Measurements from ENCODE around the gene TP53BP1.

The TP53BP1 gene

DNA sequence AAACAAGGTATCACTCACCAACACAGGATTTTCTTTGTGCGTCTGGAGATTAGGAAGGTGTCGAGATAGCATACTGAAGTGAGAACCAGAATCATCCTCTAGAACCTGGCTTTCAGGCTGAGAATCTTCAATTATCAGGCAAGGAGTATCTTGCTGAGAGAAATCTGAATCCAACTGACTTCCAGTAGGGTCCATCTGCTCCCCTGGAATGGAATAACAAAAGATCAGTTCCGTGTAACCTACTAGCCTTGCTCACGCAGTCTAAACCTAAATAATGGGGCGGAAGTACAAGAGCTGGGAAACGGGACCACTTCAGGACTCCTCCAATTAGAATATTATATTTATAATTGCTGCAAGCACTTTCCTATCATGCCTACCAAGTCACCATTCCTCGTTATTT is 690 bp downstream of the TP53BP1 start:
- DNase-seq (ENCODE audit: low spot score): no peak
- H3K27ac ChIP-seq (ENCODE audit: poor library complexity, severe bottlenecking): peak overlapping the region; percentile 10
- no peaks in the 10 kb centered on the region for H3K9me3 ChIP-seq (ENCODE audit: severe bottlenecking)
- no peaks in the 10 kb centered on the region for H3K27me3 ChIP-seq (ENCODE audit: insufficient read depth, poor library complexity, severe bottlenecking)
- peaks cover 44% of the 10 kb centered on the region for H3K36me3 ChIP-seq (ENCODE audit: low read depth)
- TF ChIP-seq, protein P1, sequence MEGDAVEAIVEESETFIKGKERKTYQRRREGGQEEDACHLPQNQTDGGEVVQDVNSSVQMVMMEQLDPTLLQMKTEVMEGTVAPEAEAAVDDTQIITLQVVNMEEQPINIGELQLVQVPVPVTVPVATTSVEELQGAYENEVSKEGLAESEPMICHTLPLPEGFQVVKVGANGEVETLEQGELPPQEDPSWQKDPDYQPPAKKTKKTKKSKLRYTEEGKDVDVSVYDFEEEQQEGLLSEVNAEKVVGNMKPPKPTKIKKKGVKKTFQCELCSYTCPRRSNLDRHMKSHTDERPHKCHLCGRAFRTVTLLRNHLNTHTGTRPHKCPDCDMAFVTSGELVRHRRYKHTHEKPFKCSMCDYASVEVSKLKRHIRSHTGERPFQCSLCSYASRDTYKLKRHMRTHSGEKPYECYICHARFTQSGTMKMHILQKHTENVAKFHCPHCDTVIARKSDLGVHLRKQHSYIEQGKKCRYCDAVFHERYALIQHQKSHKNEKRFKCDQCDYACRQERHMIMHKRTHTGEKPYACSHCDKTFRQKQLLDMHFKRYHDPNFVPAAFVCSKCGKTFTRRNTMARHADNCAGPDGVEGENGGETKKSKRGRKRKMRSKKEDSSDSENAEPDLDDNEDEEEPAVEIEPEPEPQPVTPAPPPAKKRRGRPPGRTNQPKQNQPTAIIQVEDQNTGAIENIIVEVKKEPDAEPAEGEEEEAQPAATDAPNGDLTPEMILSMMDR (IDR thresholded peaks at IDR 0.05; ENCODE audit: poor library complexity, severe bottlenecking): no peak
- no peak for ATAC-seq (ENCODE audit: low read depth)
- H3K4me3 ChIP-seq (ENCODE audit: severe bottlenecking): peak overlapping the region; percentile 66
- H3K4me1 ChIP-seq (ENCODE audit: insufficient read depth, poor library complexity, severe bottlenecking): no peaks in the 10 kb centered on the region

DNA sequence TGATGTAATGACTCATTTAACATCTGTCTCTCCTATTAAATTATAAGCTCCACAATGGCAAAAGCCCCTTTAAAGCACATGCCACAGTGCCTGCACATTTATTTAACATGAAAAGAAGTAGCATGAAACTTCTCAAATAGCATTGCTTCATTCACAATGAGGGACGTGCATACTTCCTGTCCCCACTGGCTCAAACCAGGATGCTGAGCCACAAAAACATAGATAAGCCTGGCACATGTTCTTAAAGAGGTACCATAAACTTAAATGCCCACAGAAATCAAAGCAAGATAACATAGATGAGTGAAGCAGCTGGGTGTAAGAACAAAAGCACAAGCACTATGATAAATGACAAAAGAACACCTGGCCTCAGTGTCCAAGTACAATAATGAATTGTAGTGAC is 3.8 kb downstream of the TP53BP1 start:
- DNase-seq (ENCODE audit: low spot score) (no peak), ATAC-seq (ENCODE audit: low read depth) (no peak)
- Histone ChIP-seq H3K4me1 (ENCODE audit: insufficient read depth, poor library complexity, severe bottlenecking) (no peaks in the 10 kb centered on the region), H3K36me3 (ENCODE audit: low read depth) (peaks cover 68% of the 10 kb centered on the region), H3K27ac (ENCODE audit: poor library complexity, severe bottlenecking) (no peak overlapping the region), H3K9me3 (ENCODE audit: severe bottlenecking) (no peaks in the 10 kb centered on the region), H3K27me3 (ENCODE audit: insufficient read depth, poor library complexity, severe bottlenecking) (no peaks in the 10 kb centered on the region), H3K4me3 (ENCODE audit: severe bottlenecking) (no peak overlapping the region)
- TF ChIP-seq, protein P1 (IDR thresholded peaks at IDR 0.05; ENCODE audit: poor library complexity, severe bottlenecking): no peak

DNA sequence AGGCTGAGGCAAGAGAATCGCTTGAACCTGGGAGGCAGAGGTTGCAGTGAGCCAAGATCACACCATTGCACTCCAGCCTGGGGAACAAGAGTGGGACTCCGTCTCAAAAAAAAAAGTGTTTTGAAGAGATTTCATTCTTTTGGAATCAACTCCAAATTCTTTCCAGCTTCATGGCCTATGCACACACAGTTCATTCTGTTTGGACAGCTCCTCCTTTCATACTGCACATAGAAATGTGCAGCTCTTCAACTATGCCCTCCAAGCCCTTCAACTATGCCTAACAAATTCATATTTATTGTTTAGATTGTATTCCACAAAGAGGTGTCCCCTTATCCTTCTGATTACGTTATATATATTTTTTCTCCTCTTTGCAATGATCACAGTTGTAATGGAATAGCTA is 4.2 kb downstream of the TP53BP1 start:
- H3K27ac ChIP-seq (ENCODE audit: poor library complexity, severe bottlenecking): no peak overlapping the region
- ATAC-seq (ENCODE audit: low read depth): no peak
- no peak overlapping the region for H3K4me3 ChIP-seq (ENCODE audit: severe bottlenecking)
- no peaks in the 10 kb centered on the region for H3K4me1 ChIP-seq (ENCODE audit: insufficient read depth, poor library complexity, severe bottlenecking)
- H3K27me3 ChIP-seq (ENCODE audit: insufficient read depth, poor library complexity, severe bottlenecking): no peaks in the 10 kb centered on the region
- no peak for DNase-seq (ENCODE audit: low spot score)
- TF ChIP-seq, protein P1 (IDR thresholded peaks at IDR 0.05; ENCODE audit: poor library complexity, severe bottlenecking): no peak
- H3K9me3 ChIP-seq (ENCODE audit: severe bottlenecking): no peaks in the 10 kb centered on the region
- peaks cover 72% of the 10 kb centered on the region for H3K36me3 ChIP-seq (ENCODE audit: low read depth)

DNA sequence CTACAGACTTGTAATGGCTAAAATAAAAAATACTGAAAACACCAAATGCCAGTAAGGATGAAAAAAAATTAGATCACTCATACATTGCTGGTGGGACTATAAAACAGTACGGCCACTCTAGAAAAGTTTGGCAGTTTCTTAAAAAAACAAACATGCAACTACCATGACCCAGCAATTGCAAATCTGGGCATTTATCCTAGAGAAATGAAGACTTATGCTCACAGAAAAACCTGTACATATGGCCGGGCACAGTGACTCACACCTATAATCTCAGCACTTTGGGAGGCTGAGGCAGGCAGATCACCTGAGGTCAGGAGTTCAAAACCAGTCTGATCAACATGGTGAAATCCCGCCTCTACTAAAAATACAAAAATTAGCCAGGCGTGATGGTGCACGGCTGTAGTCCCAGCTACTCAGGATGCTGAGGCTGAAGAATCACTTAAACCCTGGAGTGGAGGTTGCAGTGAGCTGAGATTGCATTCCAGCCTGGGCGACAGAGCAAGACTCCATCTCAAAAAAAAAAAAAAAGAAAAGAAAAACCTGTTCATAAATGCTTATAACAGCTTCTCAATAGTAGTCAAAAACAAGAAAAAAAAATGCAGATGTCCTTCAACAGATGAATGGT is 5.6 kb downstream of the TP53BP1 start:
- H3K27me3 ChIP-seq (ENCODE audit: insufficient read depth, poor library complexity, severe bottlenecking): no peaks in the 10 kb centered on the region
- H3K36me3 ChIP-seq (ENCODE audit: low read depth): peaks cover 86% of the 10 kb centered on the region
- TF ChIP-seq, protein P1 (IDR thresholded peaks at IDR 0.05; ENCODE audit: poor library complexity, severe bottlenecking): no peak
- no peak overlapping the region for H3K4me3 ChIP-seq (ENCODE audit: severe bottlenecking)
- no peaks in the 10 kb centered on the region for H3K9me3 ChIP-seq (ENCODE audit: severe bottlenecking)
- DNase-seq (ENCODE audit: low spot score): no peak
- no peak for ATAC-seq (ENCODE audit: low read depth)
- no peak overlapping the region for H3K27ac ChIP-seq (ENCODE audit: poor library complexity, severe bottlenecking)
- H3K4me1 ChIP-seq (ENCODE audit: insufficient read depth, poor library complexity, severe bottlenecking): no peaks in the 10 kb centered on the region

DNA sequence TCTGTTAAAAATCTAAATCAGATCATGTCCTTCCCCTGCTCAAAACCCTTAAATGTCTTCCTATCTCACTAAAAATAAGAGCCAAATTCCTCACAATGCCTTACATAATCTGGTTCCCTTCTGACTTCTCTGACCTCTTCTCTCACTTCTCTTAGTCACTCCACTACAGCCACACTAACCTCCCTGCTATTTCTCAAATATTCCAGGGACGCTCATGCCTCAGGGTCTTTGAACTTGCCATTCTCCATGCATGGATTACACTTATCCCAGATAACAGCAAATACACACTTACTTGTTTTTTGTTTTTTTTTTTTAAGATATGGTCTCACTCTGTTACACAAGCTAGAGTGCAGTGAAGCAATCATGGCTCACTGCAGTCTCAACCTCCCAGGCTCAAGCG is 8.5 kb downstream of the TP53BP1 start:
- no peaks in the 10 kb centered on the region for H3K27me3 ChIP-seq (ENCODE audit: insufficient read depth, poor library complexity, severe bottlenecking)
- no peak overlapping the region for H3K27ac ChIP-seq (ENCODE audit: poor library complexity, severe bottlenecking)
- no peaks in the 10 kb centered on the region for H3K9me3 ChIP-seq (ENCODE audit: severe bottlenecking)
- no peaks in the 10 kb centered on the region for H3K4me1 ChIP-seq (ENCODE audit: insufficient read depth, poor library complexity, severe bottlenecking)
- no peak overlapping the region for H3K4me3 ChIP-seq (ENCODE audit: severe bottlenecking)
- DNase-seq (ENCODE audit: low spot score) (no peak), ATAC-seq (ENCODE audit: low read depth) (0 out of 3 replicates have a peak, but pooled peaks have one; percentile 19)
- H3K36me3 ChIP-seq (ENCODE audit: low read depth): peaks cover 88% of the 10 kb centered on the region
- TF ChIP-seq, protein P1 (IDR thresholded peaks at IDR 0.05; ENCODE audit: poor library complexity, severe bottlenecking): no peak

All from RWPE2 (cell line).